Liver (tissue), 9 donors: ENCODE results near the gene NRG2. TPM values are rescaled to one million over a fixed set of nuclear protein-coding genes. Genes with fewer than 3 reads are reported as not detected.

ENCODE experiments used
- DNase-seq: peaks from one replicate; pipeline ENCODE4 v3.0.0-alpha.2; 2017; ENCODE audit warnings: low spot score
- H3K27ac ChIP-seq, 2 donors: one replicate each; pipeline ENCODE4 v1.7.0; 2013; ENCODE audit warnings: inconsistent platforms in 2 of 2, low read length in 2 of 2, control low read depth in 1 of 2, low read depth in 1 of 2, mild to moderate bottlenecking in 1 of 2
- H3K27me3 ChIP-seq, 4 donors: one replicate each; pipeline versions ENCODE4 v1.6.1 to v1.7.0; 2013; ENCODE audit warnings: low read length in 3 of 4, inconsistent platforms in 1 of 4, mild to moderate bottlenecking in 1 of 4, moderate library complexity in 1 of 4; ENCODE audit not compliant: control insufficient read depth in 4 of 4, insufficient read depth in 4 of 4
- H3K36me3 ChIP-seq, 4 donors: one replicate each; pipeline versions ENCODE4 v1.6.1 to v1.7.0; 2013; ENCODE audit warnings: low read length in 3 of 4, mild to moderate bottlenecking in 3 of 4, low read depth in 1 of 4, moderate library complexity in 1 of 4; ENCODE audit not compliant: control insufficient read depth in 4 of 4, insufficient read depth in 3 of 4
- H3K4me1 ChIP-seq, 4 donors: one replicate each; pipeline versions ENCODE4 v1.6.1 to v1.7.0; 2013; ENCODE audit warnings: low read length in 3 of 4, mild to moderate bottlenecking in 3 of 4, moderate library complexity in 1 of 4; ENCODE audit not compliant: control insufficient read depth in 4 of 4, insufficient read depth in 4 of 4
- H3K4me3 ChIP-seq, 3 donors: one replicate each; pipeline versions ENCODE4 v1.6.1 to v1.7.0; 2013; ENCODE audit warnings: low read length in 3 of 3, control low read depth in 1 of 3, low read depth in 1 of 3, mild to moderate bottlenecking in 1 of 3
- H3K9ac ChIP-seq, 2 donors: one replicate each; pipeline ENCODE4 v1.7.0; 2013; ENCODE audit warnings: low read length in 2 of 2, mild to moderate bottlenecking in 2 of 2, moderate library complexity in 2 of 2, control low read depth in 1 of 2, low read depth in 1 of 2
- H3K9me3 ChIP-seq, 4 donors: one replicate each; pipeline versions ENCODE4 v1.6.1 to v1.7.0; 2013; ENCODE audit warnings: low read length in 3 of 4; ENCODE audit not compliant: control insufficient read depth in 4 of 4
- ATF3 ChIP-seq: IDR thresholded peaks from 2 replicates; pipeline ENCODE4 v1.6.1; 2016; ENCODE audit warnings: antibody characterized with exemption
- CTCF ChIP-seq: fragments of 150-350 bp; IDR thresholded peaks from 2 replicates; pipeline ENCODE4 v1.5.1; 2017; ENCODE audit warnings: improper control_type of control experiment, low read depth, low read length; ENCODE audit not compliant: missing input control
- EGR1 ChIP-seq, 2 donors: IDR thresholded peaks; 2 replicates each; pipeline ENCODE4 v1.6.1; 2016 to 2018; ENCODE audit warnings: antibody characterized with exemption in 2 of 2, low read depth in 2 of 2
- FOXA1 ChIP-seq: IDR thresholded peaks from 2 replicates; pipeline ENCODE4 v1.6.1; 2016; ENCODE audit warnings: antibody characterized with exemption
- FOXA2 ChIP-seq: IDR thresholded peaks from 2 replicates; pipeline ENCODE4 v1.6.1; 2016; ENCODE audit warnings: antibody characterized with exemption
- GABPA ChIP-seq, 2 donors: IDR thresholded peaks in 1 of 2; conservative IDR thresholded peaks in 1 of 2; 2 replicates each; pipeline ENCODE4 v1.6.1; 2016; ENCODE audit warnings: antibody characterized with exemption in 2 of 2, mild to moderate bottlenecking in 1 of 2, moderate library complexity in 1 of 2
- HNF4A ChIP-seq, 2 donors: conservative IDR thresholded peaks; 2 replicates each; pipeline ENCODE4 v1.6.1; 2016; ENCODE audit warnings: antibody characterized with exemption in 2 of 2, mild to moderate bottlenecking in 2 of 2
- HNF4G ChIP-seq: IDR thresholded peaks from 2 replicates; pipeline ENCODE4 v1.6.1; 2016; ENCODE audit warnings: antibody characterized with exemption
- JUND ChIP-seq, 2 donors: IDR thresholded peaks; 2 replicates each; pipeline ENCODE4 v1.6.1; 2016; ENCODE audit warnings: antibody characterized with exemption in 2 of 2
- MAX ChIP-seq: IDR thresholded peaks from 2 replicates; pipeline ENCODE4 v1.6.1; 2016; ENCODE audit warnings: antibody characterized with exemption
- NR2F2 ChIP-seq: IDR thresholded peaks from 2 replicates; pipeline ENCODE4 v1.6.1; 2016; ENCODE audit warnings: antibody characterized with exemption
- RAD21 ChIP-seq, 2 donors: IDR thresholded peaks; 2 replicates each; pipeline ENCODE4 v1.6.1; 2016; ENCODE audit warnings: antibody characterized with exemption in 2 of 2, mild to moderate bottlenecking in 2 of 2
- REST ChIP-seq: IDR thresholded peaks from 2 replicates; pipeline ENCODE4 v1.6.1; 2016; ENCODE audit warnings: antibody characterized with exemption, mild to moderate bottlenecking
- RXRA ChIP-seq, 2 donors: IDR thresholded peaks; 2 replicates each; pipeline ENCODE4 v1.6.1; 2017 to 2018; ENCODE audit warnings: antibody characterized with exemption in 2 of 2, mild to moderate bottlenecking in 1 of 2
- SP1 ChIP-seq: IDR thresholded peaks from 2 replicates; pipeline ENCODE4 v1.6.1; 2018; ENCODE audit warnings: antibody characterized with exemption, mild to moderate bottlenecking
- TAF1 ChIP-seq: conservative IDR thresholded peaks from 2 replicates; pipeline ENCODE4 v1.6.1; 2016; ENCODE audit warnings: antibody characterized with exemption, mild to moderate bottlenecking
- YY1 ChIP-seq: IDR thresholded peaks from 2 replicates; pipeline ENCODE4 v1.6.1; 2016; ENCODE audit warnings: antibody characterized with exemption, mild to moderate bottlenecking
- ZBTB33 ChIP-seq: IDR thresholded peaks from 2 replicates; pipeline ENCODE4 v1.6.1; 2016; ENCODE audit warnings: antibody characterized with exemption
- whole genome bisulfite sequencing: extraction: QIAGEN DNeasy Blood & Tissue Kit; methylation state at CpG from one replicate; pipeline ENCODE4 v1.1.7; 2013; 5-methylcytosine and 5-hydroxymethylcytosine counted together
- polyA plus RNA-seq, 2 donors: library from polyadenylated mRNA; stranded (reverse) in 1 of 2; unstranded in 1 of 2; fragments of 200-250 nt in 1 of 2; fragments of >200 nt in 1 of 2; fragmentation: Nextera tagmentation in 1 of 2; extraction: Ambion mirVana in 1 of 2; gene quantifications; one replicate each; pipeline versions ENCODE4 v1.2.1 to v1.2.3, GENCODE V29; 2013 to 2015
- total RNA-seq, 2 donors: library from RNA; depleted of rRNA; stranded (reverse); fragments of >200 nt; gene quantifications; one replicate each; pipeline ENCODE4 v1.2.3, GENCODE V29; 2014
- donor health status: healthy.
- donor health status: healthy.
- donor health status: healthy.
- donor health status: healthy.
- donor health status: healthy.

Gene NRG2
- total and polyA plus RNA-seq, 4 donors: 0.07 to 0.08 TPM; not detected in 2

DNA sequence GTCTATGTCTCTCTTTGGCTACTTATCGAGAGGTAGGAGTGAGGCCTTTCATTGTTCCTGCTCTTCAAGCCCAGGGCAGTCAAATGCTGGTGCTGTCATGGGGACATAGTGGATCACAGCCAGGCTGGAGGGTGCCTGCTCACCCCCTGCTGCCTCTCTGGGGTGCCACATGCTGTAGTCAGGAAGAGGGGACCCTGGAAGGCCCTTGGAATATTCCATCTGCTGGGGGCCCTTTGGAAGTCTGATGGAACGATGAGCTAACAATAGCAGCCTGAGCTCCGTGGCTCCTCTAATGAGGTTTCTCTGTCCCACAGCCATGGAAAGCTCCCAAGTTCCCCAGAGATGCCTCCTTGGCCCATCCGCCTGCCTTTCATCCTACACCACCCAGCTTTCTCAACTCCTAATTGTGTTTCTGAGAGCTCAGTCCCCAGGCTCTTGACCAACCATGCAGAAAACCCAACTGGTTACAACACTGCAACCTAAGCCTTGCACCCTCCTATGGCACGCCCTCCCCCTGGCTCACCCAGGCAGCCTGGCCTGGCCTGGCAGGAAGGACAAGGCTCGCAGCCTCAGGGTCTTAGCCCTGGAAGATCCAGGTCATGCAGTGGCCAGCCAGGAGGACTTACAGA is 91.7 kb downstream of the NRG2 start:
- H3K9me3 ChIP-seq: no peaks in the 10 kb centered on the region
- H3K36me3 ChIP-seq: no peaks in the 10 kb centered on the region
- H3K9ac ChIP-seq: no peak overlapping the region
- no peaks in the 10 kb centered on the region for H3K27me3 ChIP-seq
- 94% methylated on average over 6 of the region's 6 CpGs for WGBS
- TF ChIP-seq ZBTB33 (no peak), REST (no peak), HNF4A (conservative IDR thresholded peaks at IDR 0.05) (no peak), RXRA (IDR thresholded peaks at IDR 0.05) (no peak), MAX (no peak), SP1 (no peak), JUND (IDR thresholded peaks at IDR 0.05) (no peak), ATF3 (no peak), HNF4G (no peak), GABPA (IDR thresholded peaks at IDR 0.05 in 1 of 2, conservative IDR thresholded peaks at IDR 0.05 in 1 of 2) (no peak), FOXA2 (no peak), NR2F2 (no peak), TAF1 (no peak), EGR1 (IDR thresholded peaks at IDR 0.05; ENCODE audit: low read depth in 2 of 2) (no peak), CTCF (no peak), FOXA1 (no peak), YY1 (no peak), RAD21 (IDR thresholded peaks at IDR 0.05) (no peak)
- H3K4me1 ChIP-seq: no peaks in the 10 kb centered on the region
- no peak overlapping the region for H3K27ac ChIP-seq
- no peak for DNase-seq
- no peak overlapping the region for H3K4me3 ChIP-seq
